SK-N-DZ (cell line): Measurements from ENCODE around the gene CHCHD2. TPM values are rescaled to one million over a fixed set of nuclear protein-coding genes. Genes with fewer than 3 reads are reported as not detected.
"Not testable (repeated sequence)": the region's sequence is repeated elsewhere in the genome, so short reads cannot be mapped to it uniquely, and the experiment has no call there.

Experiments used
- DNase-seq: peaks from one replicate; pipeline ENCODE4 v3.0.0-alpha.2; 2015; ENCODE audit warnings: low spot score
- polyA plus RNA-seq, 2 experiments: library from polyadenylated mRNA; depleted of rRNA; stranded (reverse); fragments of >200 nt; gene quantifications; 2 replicates each; pipeline ENCODE4 v1.2.3, GENCODE V29; 2014

The CHCHD2 gene, protein sequence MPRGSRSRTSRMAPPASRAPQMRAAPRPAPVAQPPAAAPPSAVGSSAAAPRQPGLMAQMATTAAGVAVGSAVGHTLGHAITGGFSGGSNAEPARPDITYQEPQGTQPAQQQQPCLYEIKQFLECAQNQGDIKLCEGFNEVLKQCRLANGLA
- 1,399 and 1,409 TPM in 2 replicates for polyA plus RNA-seq (2014; cell fraction: cytosol; rRNA removed)
- polyA plus RNA-seq (2014; cell fraction: nucleus; rRNA removed), result 916 and 1,164 TPM in 2 replicates

GRCh38 chr7:56106108-56107073 is at the start of gene CHCHD2:
TSS of gene CHCHD2 (minus strand) at chr7:56106476. CDS start at chr7:56106413, 63 bp downstream.
- peak; percentile 99 for DNase-seq

GRCh38 chr7:56131062-56131461 is 24.8 kb upstream of the CHCHD2 start:
- not testable (repeated sequence) for DNase-seq

GRCh38 chr7:56127241-56127975 is 21.1 kb upstream of the CHCHD2 start:
- no peak for DNase-seq

GRCh38 chr7:56125831-56126230 is 19.6 kb upstream of the CHCHD2 start:
- DNase-seq, result no peak

GRCh38 chr7:56124981-56125380 is 18.7 kb upstream of the CHCHD2 start:
- DNase-seq, result no peak

- DNase-seq, result no peak
Observed at GRCh38 chr7:56121440-56121839, 15.2 kb upstream of the CHCHD2 start.

- DNase-seq, result no peak
Observed at GRCh38 chr7:56115852-56116538, 9.7 kb upstream of the CHCHD2 start, which contains the start of gene NUPR2. TSS of gene NUPR2 (minus strand) at chr7:56116417. CDS start at chr7:56116314, 103 bp downstream.

DNA sequence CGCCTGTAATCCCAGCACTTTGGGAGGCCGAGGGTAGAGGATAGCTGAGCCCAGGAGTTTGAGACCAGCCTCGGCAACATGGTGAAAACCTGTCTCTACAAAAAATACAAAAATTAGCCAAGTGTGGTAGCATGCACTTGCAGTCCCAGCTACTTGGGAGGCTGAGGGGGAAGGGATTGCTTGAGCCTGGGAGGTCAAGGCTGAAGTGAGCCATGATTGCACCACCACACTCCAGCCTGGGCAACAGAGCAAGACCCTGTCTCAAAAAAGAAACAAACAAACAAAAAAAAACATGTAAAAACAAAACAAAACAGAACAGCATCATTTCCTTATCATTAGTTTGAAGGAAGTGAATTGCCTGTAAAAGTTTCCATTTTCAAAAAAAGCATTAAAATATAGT is 6.0 kb upstream of the CHCHD2 start:
- DNase-seq, result not testable (repeated sequence)

DNA sequence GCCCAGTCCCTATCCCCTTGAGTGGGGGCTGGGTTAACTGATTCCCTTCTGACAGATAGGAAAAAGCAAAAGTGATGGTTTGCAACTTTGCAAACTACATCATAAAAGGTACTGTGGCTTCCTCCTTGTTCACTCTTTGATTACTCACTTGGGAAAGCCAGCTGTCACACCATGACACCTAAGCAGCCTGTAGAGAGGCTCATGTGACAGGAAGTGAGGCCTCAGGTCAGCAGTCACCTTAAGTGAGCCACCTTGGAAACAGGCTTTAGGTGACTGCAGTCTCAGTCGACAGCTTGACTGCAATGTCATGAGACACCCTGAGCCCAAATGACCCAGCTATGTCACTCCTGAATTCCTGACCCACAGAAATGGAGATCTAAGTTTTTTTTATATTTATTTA is 4.3 kb upstream of the CHCHD2 start:
- no peak for DNase-seq

DNA sequence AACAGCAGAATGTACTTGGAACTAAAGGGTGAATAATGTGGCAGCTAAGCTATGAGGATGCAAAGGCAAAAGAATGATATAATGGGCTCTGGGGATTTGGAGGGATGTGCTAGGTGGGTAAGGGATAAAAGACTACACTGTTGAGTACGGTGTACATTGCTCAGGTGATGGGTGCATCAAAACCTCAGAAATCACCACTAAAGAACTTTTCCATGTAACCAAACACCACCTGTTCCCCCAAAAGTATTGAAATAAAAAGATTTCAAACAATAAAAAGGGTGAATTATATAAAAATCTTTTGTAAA is 1.6 kb upstream of the CHCHD2 start:
- DNase-seq, result no peak

DNA sequence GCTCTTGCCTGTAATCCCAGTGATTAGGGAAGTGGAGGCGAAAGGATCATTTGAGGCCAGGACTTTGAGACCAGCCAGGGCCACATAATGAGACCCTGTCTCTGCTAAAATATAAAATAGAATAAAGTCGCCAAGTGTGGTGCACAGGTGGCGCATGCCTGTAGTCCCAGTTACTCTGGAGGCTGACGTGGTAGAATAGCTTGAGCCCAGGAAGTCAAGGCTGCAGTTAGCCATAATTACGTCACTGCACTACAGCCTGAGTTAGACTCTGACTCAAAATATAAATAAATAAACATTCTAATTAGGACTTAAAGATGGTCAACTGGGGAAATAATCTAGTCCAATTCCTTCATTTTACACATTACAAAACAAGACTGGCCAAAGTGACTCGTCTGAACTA is 768 bp downstream of the CHCHD2 start:
- DNase-seq, result no peak

DNA sequence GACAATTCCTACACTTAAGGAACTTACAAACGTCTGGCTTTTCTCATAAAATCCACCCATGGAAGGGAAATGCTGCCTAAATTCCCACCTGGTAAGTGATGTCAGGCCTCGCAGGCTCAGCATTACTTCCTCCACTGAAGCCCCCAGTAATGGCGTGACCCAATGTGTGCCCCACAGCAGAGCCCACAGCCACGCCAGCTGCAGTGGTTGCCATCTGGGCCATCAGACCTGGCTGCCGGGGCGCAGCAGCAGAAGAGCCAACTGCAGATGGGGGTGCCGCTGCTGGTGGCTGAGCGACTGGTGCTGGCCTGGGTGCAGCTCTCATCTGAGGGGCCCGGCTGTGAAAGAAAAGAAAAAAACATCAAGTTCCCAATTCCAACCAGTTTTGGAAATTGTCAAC is 2.1 kb downstream of the CHCHD2 start:
- not testable (repeated sequence) for DNase-seq

- DNase-seq, result no peak
Observed at GRCh38 chr7:56099653-56100052, 6.6 kb downstream of the CHCHD2 start.

- DNase-seq, result not testable (repeated sequence)
Observed at GRCh38 chr7:56098187-56099008, 7.9 kb downstream of the CHCHD2 start.

- no peak for DNase-seq
Observed at GRCh38 chr7:56097700-56098099, 8.6 kb downstream of the CHCHD2 start.

GRCh38 chr7:56092789-56093531 is 13.3 kb downstream of the CHCHD2 start, which contains the start of gene PHKG1:
TSS of gene PHKG1 (minus strand) at chr7:56092952. CDS start at chr7:56088941, 4,011 bp downstream.
- peak; percentile 38 for DNase-seq

DNA sequence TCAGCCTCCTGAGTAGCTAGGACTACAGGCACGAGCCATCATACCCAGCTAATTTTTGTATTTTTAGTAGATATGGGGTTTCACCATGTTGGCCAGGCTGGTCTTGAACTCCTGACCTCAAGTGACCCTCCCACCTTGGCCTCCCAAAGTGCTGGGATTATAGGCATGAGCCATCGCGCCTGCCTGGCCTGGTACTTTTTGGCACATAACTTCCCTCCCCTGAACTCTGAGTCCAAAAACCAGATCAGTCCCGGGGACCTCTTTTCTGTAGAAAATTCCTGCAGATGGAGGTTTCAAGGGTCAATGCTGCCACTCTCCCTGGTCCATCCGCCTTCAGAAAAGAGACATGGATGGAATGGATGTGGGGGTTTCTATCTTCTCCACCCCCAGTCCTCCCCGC is 13.9 kb downstream of the CHCHD2 start:
- DNase-seq, result not testable (repeated sequence)

GRCh38 chr7:56091591-56091990 is 14.7 kb downstream of the CHCHD2 start:
- no peak for DNase-seq

DNA sequence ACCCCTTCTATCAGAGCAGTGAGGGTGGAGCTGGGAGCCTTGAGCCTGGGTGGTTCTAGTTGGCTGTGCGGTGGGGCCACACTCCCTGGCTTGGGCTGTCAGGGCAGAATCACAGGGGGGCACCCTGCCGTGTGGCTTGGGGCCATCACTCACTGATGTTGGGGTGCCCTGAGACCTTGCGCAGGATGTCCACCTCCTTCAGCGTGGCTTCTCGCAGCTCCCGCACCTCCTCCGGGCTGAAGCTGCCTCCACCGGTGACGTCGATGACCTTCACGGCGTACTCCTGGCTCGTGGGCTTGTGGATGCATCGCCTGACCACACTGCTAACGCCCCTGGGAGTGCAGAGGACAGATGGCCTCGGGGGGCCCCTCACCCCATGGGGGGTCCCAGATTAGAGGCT is 18.8 kb downstream of the CHCHD2 start:
- DNase-seq, result no peak

GRCh38 chr7:56086761-56087160 is 19.5 kb downstream of the CHCHD2 start:
- DNase-seq, result no peak
